ENCODE results near the gene SDK1.

GRCh38 chr7:3767917-3768777 is 467.1 kb downstream of the SDK1 start:
- no peak for TF ChIP-seq BCL11A (tag by site-specific recombination; IDR thresholded peaks at IDR 0.05; ENCODE audit: low read depth)
- no peak for TF ChIP-seq ZNF146 (tag by site-specific recombination; IDR thresholded peaks at IDR 0.05)
- no peak for TF ChIP-seq REST (tag by site-specific recombination; IDR thresholded peaks at IDR 0.05)
- no peak for TF ChIP-seq PBX3 (CRISPR knock-in tag; IDR thresholded peaks at IDR 0.05)
- TF ChIP-seq ZNF138 (tag by site-specific recombination; IDR thresholded peaks at IDR 0.05; ENCODE audit: borderline replicate concordance) = no peak
- no peak for TF ChIP-seq CTCF (tag by site-specific recombination; IDR thresholded peaks at IDR 0.05)
- no peak for TF ChIP-seq YY1 (tag by site-specific recombination; IDR thresholded peaks at IDR 0.05)
- TF ChIP-seq SP2 (tag by site-specific recombination; IDR thresholded peaks at IDR 0.05) = no peak
- TF ChIP-seq ZNF76 (tag by site-specific recombination; IDR thresholded peaks at IDR 0.05; ENCODE audit: borderline replicate concordance, low read depth) = no peak
- no peak for TF ChIP-seq KLF9 (tag by site-specific recombination; IDR thresholded peaks at IDR 0.05; ENCODE audit: low read depth)
- no peak for TF ChIP-seq ZFP37 (tag by site-specific recombination; IDR thresholded peaks at IDR 0.05)
- no peak for TF ChIP-seq HOXA7 (CRISPR knock-in tag; IDR thresholded peaks at IDR 0.05; ENCODE audit: borderline replicate concordance)
- no peak for TF ChIP-seq SP3 (tag by site-specific recombination; IDR thresholded peaks at IDR 0.05)
- TF ChIP-seq ZNF600 (tag by site-specific recombination; IDR thresholded peaks at IDR 0.05) = no peak

Measured in HEK293 (cell line).